ENCODE data around the gene MEDAG.
"Not testable (repeated sequence)": the region's sequence is repeated elsewhere in the genome, so short reads cannot be mapped to it uniquely, and the experiment has no call there.

MEDAG gene

DNA sequence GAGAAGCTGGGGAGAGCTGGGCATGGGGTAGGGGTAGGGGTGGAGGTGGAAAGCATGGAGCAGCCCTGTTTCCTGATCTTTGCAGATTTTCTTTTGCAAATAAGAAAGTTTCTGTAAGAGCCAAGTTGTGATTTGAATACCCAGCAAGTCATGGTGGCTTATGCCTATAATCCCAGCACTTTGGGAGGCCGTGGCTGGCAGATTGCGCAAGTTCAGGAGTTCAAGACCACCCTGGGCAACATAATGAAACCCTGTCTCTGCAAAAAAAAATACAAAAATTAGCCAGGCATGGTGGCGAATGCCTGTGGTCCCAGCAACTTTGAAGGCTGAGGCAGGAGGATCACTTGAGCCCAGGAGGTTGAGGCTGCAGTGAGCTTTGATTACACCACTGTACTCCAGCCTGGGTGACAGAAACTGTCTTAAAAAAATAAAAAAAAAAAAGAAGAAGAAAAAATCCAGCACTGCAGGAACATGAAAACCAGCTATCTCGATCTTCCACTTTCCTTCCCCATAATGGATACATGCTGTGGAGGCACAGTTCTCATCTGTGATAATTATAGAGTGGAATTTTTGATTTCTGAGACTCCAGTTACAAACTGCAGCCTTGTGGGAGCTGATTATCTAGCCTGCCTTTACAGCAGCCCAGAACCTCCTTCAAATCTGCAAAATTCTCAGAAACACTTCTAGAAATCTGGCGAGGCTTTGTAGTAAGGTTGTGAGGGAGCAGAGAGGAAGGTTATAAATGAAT is 14.3 kb downstream of the MEDAG start:
- no peak for DNase-seq (ENCODE audit: extremely low read depth, low read depth)
- TF ChIP-seq, protein P1, sequence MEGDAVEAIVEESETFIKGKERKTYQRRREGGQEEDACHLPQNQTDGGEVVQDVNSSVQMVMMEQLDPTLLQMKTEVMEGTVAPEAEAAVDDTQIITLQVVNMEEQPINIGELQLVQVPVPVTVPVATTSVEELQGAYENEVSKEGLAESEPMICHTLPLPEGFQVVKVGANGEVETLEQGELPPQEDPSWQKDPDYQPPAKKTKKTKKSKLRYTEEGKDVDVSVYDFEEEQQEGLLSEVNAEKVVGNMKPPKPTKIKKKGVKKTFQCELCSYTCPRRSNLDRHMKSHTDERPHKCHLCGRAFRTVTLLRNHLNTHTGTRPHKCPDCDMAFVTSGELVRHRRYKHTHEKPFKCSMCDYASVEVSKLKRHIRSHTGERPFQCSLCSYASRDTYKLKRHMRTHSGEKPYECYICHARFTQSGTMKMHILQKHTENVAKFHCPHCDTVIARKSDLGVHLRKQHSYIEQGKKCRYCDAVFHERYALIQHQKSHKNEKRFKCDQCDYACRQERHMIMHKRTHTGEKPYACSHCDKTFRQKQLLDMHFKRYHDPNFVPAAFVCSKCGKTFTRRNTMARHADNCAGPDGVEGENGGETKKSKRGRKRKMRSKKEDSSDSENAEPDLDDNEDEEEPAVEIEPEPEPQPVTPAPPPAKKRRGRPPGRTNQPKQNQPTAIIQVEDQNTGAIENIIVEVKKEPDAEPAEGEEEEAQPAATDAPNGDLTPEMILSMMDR (IDR thresholded peaks at IDR 0.05; ENCODE audit: low read depth, low read length) = no peak

DNA sequence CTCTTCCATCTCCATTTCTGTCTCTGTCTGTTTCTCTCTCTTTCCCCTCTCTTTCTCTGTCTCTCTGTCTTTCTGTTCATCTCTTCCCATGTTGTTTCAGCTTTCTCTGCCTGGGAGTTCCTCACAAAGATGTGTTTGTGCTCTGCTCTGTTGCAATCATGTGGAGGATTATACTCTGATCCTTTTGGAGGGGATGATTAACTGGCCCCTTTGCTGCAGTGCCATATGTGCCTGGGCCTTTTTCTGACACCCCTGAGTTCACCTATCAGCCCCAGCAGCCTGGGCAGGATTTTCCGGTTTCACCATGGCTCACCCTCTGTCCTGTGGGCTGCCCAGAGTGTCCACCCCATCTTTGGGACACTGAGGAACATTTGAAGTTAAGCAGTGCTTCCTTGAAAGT is 17.3 kb downstream of the MEDAG start:
- no peak for DNase-seq (ENCODE audit: extremely low read depth, low read depth)
- TF ChIP-seq, protein P1 (IDR thresholded peaks at IDR 0.05; ENCODE audit: low read depth, low read length) = no peak

DNA sequence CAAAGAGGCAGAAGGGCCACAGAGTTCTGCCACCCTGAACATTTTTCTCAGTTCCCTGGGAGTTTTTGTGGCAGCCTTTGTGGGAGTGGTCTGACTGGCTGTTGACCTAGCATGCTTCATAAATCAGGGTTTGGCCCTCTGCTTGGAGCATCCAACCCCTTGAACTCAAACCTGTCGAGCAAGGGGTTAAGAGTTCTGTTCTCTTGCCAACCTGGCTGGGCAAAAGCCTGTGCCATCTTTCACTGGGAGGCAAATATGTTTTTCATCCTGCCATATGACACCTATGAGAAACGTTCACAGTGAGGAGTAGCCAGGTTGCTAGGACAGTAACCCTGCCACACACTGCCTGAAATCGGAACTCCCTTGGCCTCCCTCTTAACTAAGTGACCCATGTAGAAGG is 18.6 kb downstream of the MEDAG start:
- TF ChIP-seq, protein P1 (IDR thresholded peaks at IDR 0.05; ENCODE audit: low read depth, low read length) = no peak
- DNase-seq (ENCODE audit: extremely low read depth, low read depth) = no peak

DNA sequence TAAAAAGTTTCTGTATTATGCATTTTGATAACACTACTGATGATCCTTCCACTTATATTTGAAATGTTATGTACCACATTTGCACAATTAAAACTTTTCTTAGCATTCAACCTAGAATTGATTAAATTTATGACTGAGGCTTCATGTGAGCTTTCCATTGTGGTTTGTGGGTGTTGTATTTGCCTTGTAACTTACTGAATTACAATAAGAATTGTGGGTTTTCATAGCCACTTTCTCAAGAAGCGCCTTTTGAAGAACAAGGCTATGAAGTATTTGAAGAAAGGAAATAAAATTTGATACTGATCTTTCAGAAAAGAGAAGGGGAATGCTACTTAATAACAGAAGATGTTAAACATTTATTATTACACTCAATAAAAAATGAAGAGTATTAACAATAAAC is 19.4 kb downstream of the MEDAG start:
- no peak for DNase-seq (ENCODE audit: extremely low read depth, low read depth)
- TF ChIP-seq, protein P1 (IDR thresholded peaks at IDR 0.05; ENCODE audit: low read depth, low read length) = no peak

DNA sequence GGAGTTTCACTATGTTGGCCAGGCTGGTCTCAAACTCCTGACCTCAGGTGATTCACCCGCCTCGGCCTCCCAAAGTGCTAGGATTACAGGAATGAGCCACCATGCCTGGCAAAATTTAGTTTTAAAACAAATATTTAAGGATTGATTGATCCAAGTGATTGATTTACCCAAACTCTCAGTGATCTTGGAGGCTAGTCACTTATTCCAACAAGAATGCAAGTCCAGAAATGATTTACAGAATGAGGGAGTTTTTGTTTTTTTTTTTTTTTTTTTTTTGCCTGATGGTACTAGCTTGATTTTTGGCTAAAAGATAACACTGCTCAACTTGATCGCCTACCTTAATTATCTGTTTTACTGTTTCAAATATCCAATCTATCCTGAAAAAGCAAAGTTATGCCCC is 20.7 kb downstream of the MEDAG start:
- DNase-seq (ENCODE audit: extremely low read depth, low read depth) = no peak
- TF ChIP-seq, protein P1 (IDR thresholded peaks at IDR 0.05; ENCODE audit: low read depth, low read length) = no peak

DNA sequence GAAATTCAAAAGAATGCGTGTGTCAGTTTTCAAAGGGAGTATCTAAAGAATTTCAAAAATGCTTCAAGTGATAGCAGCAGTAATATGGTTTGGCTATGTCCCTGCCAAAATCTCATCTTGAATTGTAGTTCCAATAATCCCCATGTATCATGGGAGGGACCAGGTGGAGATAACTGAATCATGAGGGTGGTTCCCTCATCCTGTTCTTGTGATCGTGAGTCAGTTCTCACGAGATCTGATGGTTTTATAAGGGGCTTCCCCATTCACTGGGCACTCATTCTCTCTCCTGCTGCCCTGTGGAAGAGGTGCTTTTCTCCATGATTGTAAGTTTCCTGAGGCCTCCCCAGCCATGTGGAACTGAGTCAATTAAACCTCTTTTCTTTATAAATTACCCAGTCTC is 21.1 kb downstream of the MEDAG start:
- not testable (repeated sequence) for DNase-seq (ENCODE audit: extremely low read depth, low read depth)

DNA sequence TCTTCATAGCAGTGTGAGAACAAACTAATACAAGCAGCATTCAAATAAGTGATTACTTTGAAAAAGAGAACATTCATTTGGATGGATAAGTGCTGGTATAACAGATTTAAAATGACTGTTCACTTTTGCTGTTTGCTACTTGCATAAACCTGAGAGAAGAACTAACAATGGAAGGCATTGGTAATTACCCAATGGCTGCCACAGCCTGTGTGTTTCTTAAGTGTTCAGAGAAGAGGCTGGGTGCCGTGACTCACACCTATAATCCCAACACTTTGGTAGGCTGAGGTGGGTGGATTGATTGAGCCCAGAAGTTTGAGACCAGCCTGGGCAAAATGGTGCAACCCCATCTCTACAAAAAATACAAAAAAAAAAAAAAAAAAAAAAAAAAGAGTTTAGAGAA is 21.5 kb downstream of the MEDAG start:
- DNase-seq (ENCODE audit: extremely low read depth, low read depth) = no peak
- TF ChIP-seq, protein P1 (IDR thresholded peaks at IDR 0.05; ENCODE audit: low read depth, low read length) = no peak

DNA sequence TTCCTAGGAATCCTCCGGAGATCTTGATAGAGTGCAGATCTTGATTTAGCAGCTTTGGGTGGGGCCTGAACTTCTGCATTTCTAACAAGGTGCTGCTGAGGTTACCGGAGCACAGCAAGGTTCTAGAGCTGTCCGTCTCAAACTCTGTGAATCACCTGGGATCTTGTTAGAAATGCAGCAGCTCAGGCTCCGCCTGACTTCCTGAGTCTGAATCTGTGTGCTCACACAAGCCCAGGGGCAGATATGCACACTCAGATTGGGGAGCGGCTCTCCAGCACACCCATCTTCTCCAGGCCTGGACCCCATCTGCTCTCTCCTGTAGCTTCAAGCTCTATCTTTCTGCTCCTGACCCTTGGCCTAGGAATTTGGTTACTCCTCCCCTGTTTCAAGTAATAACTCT is 22.9 kb downstream of the MEDAG start:
- no peak for DNase-seq (ENCODE audit: extremely low read depth, low read depth)

More for the DNA sequence above, 22.9 kb downstream of the MEDAG start:
- TF ChIP-seq, protein P1 (IDR thresholded peaks at IDR 0.05; ENCODE audit: low read depth, low read length) = no peak

All from AG09319 (cell line).